Neural crest cell (in vitro differentiated cells): ENCODE measurements around the gene DENND5B. TPM values are rescaled to one million over a fixed set of nuclear protein-coding genes. Genes with fewer than 3 reads are reported as not detected.
"Not testable (repeated sequence)": the region's sequence is repeated elsewhere in the genome, so short reads cannot be mapped to it uniquely, and the experiment has no call there.

Source experiments
- DNase-seq: peaks from one replicate; pipeline ENCODE4 v3.0.0; 2021; ENCODE audit warnings: low read depth, mixed read lengths, low spot score
- H3K27ac Mint-ChIP-seq: one replicate; pipeline ENCODE4 v1.8.0; 2021; ENCODE audit warnings: mild to moderate bottlenecking, mixed read lengths; ENCODE audit not compliant: unreplicated experiment
- H3K27me3 Mint-ChIP-seq: 2 replicates; pipeline ENCODE4 v1.8.0; 2021; ENCODE audit warnings: low read depth, mild to moderate bottlenecking, mixed read lengths
- H3K36me3 Mint-ChIP-seq: 2 replicates; pipeline ENCODE4 v1.8.0; 2021; ENCODE audit warnings: low read depth, mild to moderate bottlenecking, mixed read lengths
- H3K4me1 Mint-ChIP-seq: 2 replicates; pipeline ENCODE4 v1.8.0; 2021; ENCODE audit warnings: mixed read lengths
- H3K4me3 Mint-ChIP-seq: one replicate; pipeline ENCODE4 v1.8.0; 2021; ENCODE audit warnings: mild to moderate bottlenecking, mixed read lengths
- H3K9me3 Mint-ChIP-seq: 2 replicates; pipeline ENCODE4 v1.8.0; 2021; ENCODE audit warnings: mixed read lengths
- CTCF ChIP-seq: fragments of 200-600 bp; sonication (generic); conservative IDR thresholded peaks from 2 replicates; pipeline ENCODE4 v1.5.0; 2021; ENCODE audit warnings: antibody characterized with exemption, mild to moderate bottlenecking
- total RNA-seq: library from RNA; stranded (reverse); gene quantifications from 2 replicates; pipeline ENCODE4 v1.2.1, GENCODE V29; 2021

DENND5B gene
- total RNA-seq, 1 donor from 2014 or later, result 33.2 TPM

GRCh38 chr12:31618228-31619025, 27.5 kb upstream of the DENND5B start:
- TF ChIP-seq CTCF, result no peak
- H3K27ac Mint-ChIP-seq, result no peak overlapping the region
- DNase-seq, result no peak
- no peak overlapping the region for H3K4me3 Mint-ChIP-seq
- H3K27me3 Mint-ChIP-seq, result no peaks in the 10 kb centered on the region
- H3K36me3 Mint-ChIP-seq, result no peaks in the 10 kb centered on the region
- H3K4me1 Mint-ChIP-seq, result peaks cover 3% of the 10 kb centered on the region
- no peaks in the 10 kb centered on the region for H3K9me3 Mint-ChIP-seq

- Mint-ChIP-seq H3K36me3 (peaks cover 4% of the 10 kb centered on the region), H3K4me3 (no peak overlapping the region), H3K27me3 (no peaks in the 10 kb centered on the region), H3K4me1 (no peaks in the 10 kb centered on the region), H3K9me3 (peaks cover 2% of the 10 kb centered on the region), H3K27ac (no peak overlapping the region)
- DNase-seq, result no peak
- no peak for TF ChIP-seq CTCF
Observed at GRCh38 chr12:31612819-31613218, 21.9 kb upstream of the DENND5B start.

GRCh38 chr12:31608299-31608698, 17.4 kb upstream of the DENND5B start:
- not testable (repeated sequence) for DNase-seq, H3K27me3 Mint-ChIP-seq, H3K4me1 Mint-ChIP-seq, H3K36me3 Mint-ChIP-seq, H3K9me3 Mint-ChIP-seq, H3K27ac Mint-ChIP-seq, H3K4me3 Mint-ChIP-seq

- Mint-ChIP-seq H3K4me1 (no peaks in the 10 kb centered on the region), H3K36me3 (peaks cover 6% of the 10 kb centered on the region), H3K27me3 (no peaks in the 10 kb centered on the region), H3K9me3 (peaks cover 5% of the 10 kb centered on the region), H3K27ac (no peak overlapping the region), H3K4me3 (no peak overlapping the region)
- no peak for TF ChIP-seq CTCF
- DNase-seq, result no peak
Observed at GRCh38 chr12:31605531-31605930, 14.6 kb upstream of the DENND5B start.

GRCh38 chr12:31603546-31604009, 12.6 kb upstream of the DENND5B start:
- Mint-ChIP-seq H3K4me1 (no peaks in the 10 kb centered on the region), H3K27ac (no peak overlapping the region), H3K9me3 (peaks cover 5% of the 10 kb centered on the region)

More at GRCh38 chr12:31603546-31604009, 12.6 kb upstream of the DENND5B start:
- Mint-ChIP-seq H3K27me3 (no peaks in the 10 kb centered on the region), H3K4me3 (no peak overlapping the region), H3K36me3 (peaks cover 6% of the 10 kb centered on the region)
- no peak for DNase-seq
- TF ChIP-seq CTCF, result no peak
